Measurements from ENCODE around the gene IL1A.
"Not testable (repeated sequence)": the region's sequence is repeated elsewhere in the genome, so short reads cannot be mapped to it uniquely, and the experiment has no call there.

IL1A gene

GRCh38 chr2:112784199-112785189 is at the start of gene IL1A:
IL1A (minus strand) TSS chr2:112784493; CDS start chr2:112783770, 723 bp downstream.
- no peak for DNase-seq (ENCODE audit: extremely low spot score)
- ChIA-PET CTCF (interaction anchor here (1.1 to 5.1 kb wide), 8 partner anchors 14 to 157 kb away, joined by 3 to 23 read pairs (median 4); no protein-coding TSS in a partner anchor), POLR2A (no interaction called here)
- TF ChIP-seq CTCF (IDR thresholded peaks at IDR 0.05; ENCODE audit: control extremely low read depth, extremely low read depth, low read depth, missing control alignments): no peak

- POLR2A ChIA-PET: no interaction called here
- TF ChIP-seq CTCF (IDR thresholded peaks at IDR 0.05; ENCODE audit: control extremely low read depth, extremely low read depth, low read depth, missing control alignments): no peak
- CTCF ChIA-PET: interaction anchor here (1.5 to 2.5 kb wide), 3 partner anchors 12 to 84 kb away, joined by 4 to 11 read pairs (median 7); no protein-coding TSS in a partner anchor
- no peak for DNase-seq (ENCODE audit: extremely low spot score)
Measured at GRCh38 chr2:112833976-112834375, 49.7 kb upstream of the IL1A start.

- POLR2A ChIA-PET; DNase-seq (ENCODE audit: extremely low spot score): not testable (repeated sequence)
- CTCF ChIA-PET: interaction anchor here (2.2 to 2.5 kb wide), 2 partner anchors 52 to 84 kb away, joined by 7 to 11 read pairs; no protein-coding TSS in a partner anchor
Measured at GRCh38 chr2:112833639-112833931, 49.3 kb upstream of the IL1A start.

- TF ChIP-seq CTCF (IDR thresholded peaks at IDR 0.05; ENCODE audit: control extremely low read depth, extremely low read depth, low read depth, missing control alignments): no peak
- ChIA-PET CTCF (interaction anchor here (0.9 to 2.5 kb wide), 5 partner anchors 11 to 83 kb away, joined by 3 to 11 read pairs (median 3); no protein-coding TSS in a partner anchor), POLR2A (no interaction called here)
- DNase-seq (ENCODE audit: extremely low spot score): no peak
Measured at GRCh38 chr2:112832841-112833638, 48.7 kb upstream of the IL1A start.

GRCh38 chr2:112831946-112832840 is 47.9 kb upstream of the IL1A start:
- ChIA-PET POLR2A (no interaction called here), CTCF (interaction anchor here (0.7 to 2.5 kb wide), 6 partner anchors 10 to 82 kb away, joined by 3 to 7 read pairs (median 3); no protein-coding TSS in a partner anchor)
- TF ChIP-seq CTCF (IDR thresholded peaks at IDR 0.05; ENCODE audit: control extremely low read depth, extremely low read depth, low read depth, missing control alignments): no peak
- DNase-seq (ENCODE audit: extremely low spot score): no peak

GRCh38 chr2:112831513-112831845 is 47.2 kb upstream of the IL1A start:
- ChIA-PET CTCF (interaction anchor here (0.7 to 1.7 kb wide), 3 partner anchors 14 to 78 kb away, joined by 3 to 4 read pairs (median 3); no protein-coding TSS in a partner anchor), POLR2A (no interaction called here)
- no peak for DNase-seq (ENCODE audit: extremely low spot score)
- no peak for TF ChIP-seq CTCF (IDR thresholded peaks at IDR 0.05; ENCODE audit: control extremely low read depth, extremely low read depth, low read depth, missing control alignments)
